ENCODE measurements around the gene ATP8A2. TPM values are rescaled to one million over a fixed set of nuclear protein-coding genes. Genes with fewer than 3 reads are reported as not detected.
"Not testable (repeated sequence)": the region's sequence is repeated elsewhere in the genome, so short reads cannot be mapped to it uniquely, and the experiment has no call there.

ATP8A2 gene
- total RNA-seq, 1 donor from 2014 or later, result 3.4 TPM

- no peaks in the 10 kb centered on the region for H3K4me1 Mint-ChIP-seq
- DNase-seq (ENCODE audit: low read depth, low spot score), result no peak
- no peaks in the 10 kb centered on the region for H3K36me3 Mint-ChIP-seq (ENCODE audit: low read depth)
- TF ChIP-seq, protein P1, sequence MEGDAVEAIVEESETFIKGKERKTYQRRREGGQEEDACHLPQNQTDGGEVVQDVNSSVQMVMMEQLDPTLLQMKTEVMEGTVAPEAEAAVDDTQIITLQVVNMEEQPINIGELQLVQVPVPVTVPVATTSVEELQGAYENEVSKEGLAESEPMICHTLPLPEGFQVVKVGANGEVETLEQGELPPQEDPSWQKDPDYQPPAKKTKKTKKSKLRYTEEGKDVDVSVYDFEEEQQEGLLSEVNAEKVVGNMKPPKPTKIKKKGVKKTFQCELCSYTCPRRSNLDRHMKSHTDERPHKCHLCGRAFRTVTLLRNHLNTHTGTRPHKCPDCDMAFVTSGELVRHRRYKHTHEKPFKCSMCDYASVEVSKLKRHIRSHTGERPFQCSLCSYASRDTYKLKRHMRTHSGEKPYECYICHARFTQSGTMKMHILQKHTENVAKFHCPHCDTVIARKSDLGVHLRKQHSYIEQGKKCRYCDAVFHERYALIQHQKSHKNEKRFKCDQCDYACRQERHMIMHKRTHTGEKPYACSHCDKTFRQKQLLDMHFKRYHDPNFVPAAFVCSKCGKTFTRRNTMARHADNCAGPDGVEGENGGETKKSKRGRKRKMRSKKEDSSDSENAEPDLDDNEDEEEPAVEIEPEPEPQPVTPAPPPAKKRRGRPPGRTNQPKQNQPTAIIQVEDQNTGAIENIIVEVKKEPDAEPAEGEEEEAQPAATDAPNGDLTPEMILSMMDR (conservative IDR thresholded peaks at IDR 0.05), result no peak
- H3K27ac Mint-ChIP-seq (ENCODE audit: unreplicated experiment), result no peak overlapping the region
- H3K27me3 Mint-ChIP-seq (ENCODE audit: low read depth), result no peaks in the 10 kb centered on the region
- H3K4me3 Mint-ChIP-seq, result no peak overlapping the region
- H3K9me3 Mint-ChIP-seq, result peaks cover 3% of the 10 kb centered on the region
These were observed 574.5 kb downstream of the ATP8A2 start for GRCh38 chr13:25946321-25946720.

GRCh38 chr13:25948910-25949309 is 577.1 kb downstream of the ATP8A2 start:
- no peaks in the 10 kb centered on the region for H3K36me3 Mint-ChIP-seq (ENCODE audit: low read depth)
- H3K9me3 Mint-ChIP-seq, result peaks cover 3% of the 10 kb centered on the region
- DNase-seq (ENCODE audit: low read depth, low spot score), result no peak
- no peaks in the 10 kb centered on the region for H3K27me3 Mint-ChIP-seq (ENCODE audit: low read depth)
- H3K4me1 Mint-ChIP-seq, result no peaks in the 10 kb centered on the region
- no peak overlapping the region for H3K27ac Mint-ChIP-seq (ENCODE audit: unreplicated experiment)
- TF ChIP-seq, protein P1 (conservative IDR thresholded peaks at IDR 0.05), result no peak
- no peak overlapping the region for H3K4me3 Mint-ChIP-seq

DNA sequence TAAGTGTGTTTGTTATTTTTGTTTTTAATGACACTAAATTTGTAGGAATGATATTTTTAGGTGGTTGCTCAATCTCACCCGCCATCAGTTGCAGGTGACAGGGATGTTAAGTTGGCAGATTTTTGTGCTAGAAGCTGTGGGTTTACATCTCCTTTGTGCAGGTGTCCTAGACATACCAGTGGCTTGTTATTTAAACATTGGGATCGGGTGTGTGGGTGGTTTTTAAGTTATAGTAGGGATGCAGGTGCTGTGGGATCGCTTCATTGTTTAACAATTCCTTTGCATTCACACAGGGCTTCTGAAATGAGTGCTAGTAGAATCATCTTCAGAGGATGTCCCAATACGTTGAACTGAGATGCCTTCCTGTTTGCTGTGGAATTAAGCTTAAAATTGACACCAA is 580.1 kb downstream of the ATP8A2 start:
- no peak overlapping the region for H3K4me3 Mint-ChIP-seq
- H3K27ac Mint-ChIP-seq (ENCODE audit: unreplicated experiment), result no peak overlapping the region
- no peaks in the 10 kb centered on the region for H3K4me1 Mint-ChIP-seq
- peaks cover 5% of the 10 kb centered on the region for H3K9me3 Mint-ChIP-seq
- H3K36me3 Mint-ChIP-seq (ENCODE audit: low read depth), result peaks cover 2% of the 10 kb centered on the region
- TF ChIP-seq, protein P1 (conservative IDR thresholded peaks at IDR 0.05), result no peak
- H3K27me3 Mint-ChIP-seq (ENCODE audit: low read depth), result no peaks in the 10 kb centered on the region
- DNase-seq (ENCODE audit: low read depth, low spot score), result no peak

GRCh38 chr13:25954080-25954479 is 582.3 kb downstream of the ATP8A2 start:
- not testable (repeated sequence) for H3K9me3 Mint-ChIP-seq; H3K27ac Mint-ChIP-seq (ENCODE audit: unreplicated experiment); H3K4me1 Mint-ChIP-seq; H3K4me3 Mint-ChIP-seq; H3K36me3 Mint-ChIP-seq (ENCODE audit: low read depth); DNase-seq (ENCODE audit: low read depth, low spot score); H3K27me3 Mint-ChIP-seq (ENCODE audit: low read depth)

GRCh38 chr13:25954943-25955342 is 583.2 kb downstream of the ATP8A2 start:
- not testable (repeated sequence) for H3K4me1 Mint-ChIP-seq; H3K4me3 Mint-ChIP-seq; H3K27me3 Mint-ChIP-seq (ENCODE audit: low read depth); DNase-seq (ENCODE audit: low read depth, low spot score); H3K9me3 Mint-ChIP-seq; H3K36me3 Mint-ChIP-seq (ENCODE audit: low read depth); H3K27ac Mint-ChIP-seq (ENCODE audit: unreplicated experiment)

- Mint-ChIP-seq H3K9me3 (peaks cover 6% of the 10 kb centered on the region), H3K27me3 (ENCODE audit: low read depth) (no peaks in the 10 kb centered on the region), H3K4me3 (no peak overlapping the region), H3K36me3 (ENCODE audit: low read depth) (peaks cover 2% of the 10 kb centered on the region), H3K27ac (ENCODE audit: unreplicated experiment) (no peak overlapping the region), H3K4me1 (no peaks in the 10 kb centered on the region)
- no peak for DNase-seq (ENCODE audit: low read depth, low spot score)
- TF ChIP-seq, protein P1 (conservative IDR thresholded peaks at IDR 0.05), result no peak
These were observed 587.2 kb downstream of the ATP8A2 start for GRCh38 chr13:25958986-25959385.

DNA sequence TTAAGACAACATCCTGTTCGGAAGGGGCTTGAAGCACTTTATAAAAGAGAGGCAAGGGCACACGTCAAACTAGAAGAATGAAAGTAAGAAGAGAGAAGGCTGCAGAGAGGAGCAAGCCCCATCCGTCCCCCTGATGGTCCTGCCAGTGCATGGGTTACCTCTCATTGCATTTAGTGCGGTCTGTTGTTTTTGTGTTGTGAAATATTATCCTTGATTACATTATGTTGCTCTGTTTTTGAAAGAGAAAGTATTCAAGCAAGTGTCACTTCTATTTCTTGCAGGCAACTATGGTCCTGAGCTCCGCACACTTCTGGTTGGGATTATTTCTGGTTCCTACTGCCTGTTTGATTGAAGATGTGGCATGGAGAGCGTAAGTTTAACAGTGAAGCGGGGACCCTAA is 589.5 kb downstream of the ATP8A2 start:
- no peak for DNase-seq (ENCODE audit: low read depth, low spot score)
- peaks cover 4% of the 10 kb centered on the region for H3K9me3 Mint-ChIP-seq
- H3K36me3 Mint-ChIP-seq (ENCODE audit: low read depth), result peaks cover 1% of the 10 kb centered on the region
- H3K4me3 Mint-ChIP-seq, result no peak overlapping the region
- no peak overlapping the region for H3K27ac Mint-ChIP-seq (ENCODE audit: unreplicated experiment)
- H3K4me1 Mint-ChIP-seq, result no peaks in the 10 kb centered on the region
- TF ChIP-seq, protein P1 (conservative IDR thresholded peaks at IDR 0.05), result no peak
- H3K27me3 Mint-ChIP-seq (ENCODE audit: low read depth), result no peaks in the 10 kb centered on the region
